AG20443 (cell line): Measurements from ENCODE around the gene RAPGEF5.

Source experiments
- DNase-seq: peaks from one replicate; pipeline ENCODE4 v3.0.0; 2012; ENCODE audit warnings: low spot score, mixed read lengths

Gene RAPGEF5

DNA sequence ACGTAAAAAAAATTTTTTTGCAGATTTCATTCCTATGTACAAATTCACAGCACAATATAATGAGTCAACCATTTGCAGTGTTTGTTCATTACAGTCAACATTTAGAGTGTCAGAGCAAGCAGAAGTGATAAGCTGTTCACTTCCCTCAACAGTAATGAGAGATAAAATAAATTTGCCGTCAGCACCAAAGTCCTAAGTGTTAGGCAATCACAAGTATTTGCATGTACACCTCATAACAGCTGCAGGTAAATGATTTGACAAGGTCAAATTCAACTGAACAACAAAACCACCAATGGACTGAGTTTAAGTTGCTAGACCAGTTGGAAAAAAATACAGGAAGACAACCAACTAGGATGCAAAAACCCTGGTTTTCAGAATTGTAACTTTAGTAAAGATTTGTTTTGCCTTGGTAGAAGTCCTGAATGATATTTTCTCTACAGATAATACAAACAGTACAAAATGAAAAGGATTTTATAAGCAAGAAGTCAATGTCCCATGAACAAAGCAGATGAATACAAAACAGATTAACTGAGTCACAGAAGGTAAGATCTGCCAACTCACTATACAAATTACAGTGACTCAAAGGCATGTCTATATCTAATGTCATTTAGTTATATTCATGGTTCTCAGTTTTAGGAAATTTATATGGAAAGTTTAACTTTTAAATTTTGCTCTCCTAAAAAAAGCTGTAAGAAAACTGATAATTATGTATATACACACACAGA lies 10.4 kb downstream of the RAPGEF5 start:
- DNase-seq: no peak

DNA sequence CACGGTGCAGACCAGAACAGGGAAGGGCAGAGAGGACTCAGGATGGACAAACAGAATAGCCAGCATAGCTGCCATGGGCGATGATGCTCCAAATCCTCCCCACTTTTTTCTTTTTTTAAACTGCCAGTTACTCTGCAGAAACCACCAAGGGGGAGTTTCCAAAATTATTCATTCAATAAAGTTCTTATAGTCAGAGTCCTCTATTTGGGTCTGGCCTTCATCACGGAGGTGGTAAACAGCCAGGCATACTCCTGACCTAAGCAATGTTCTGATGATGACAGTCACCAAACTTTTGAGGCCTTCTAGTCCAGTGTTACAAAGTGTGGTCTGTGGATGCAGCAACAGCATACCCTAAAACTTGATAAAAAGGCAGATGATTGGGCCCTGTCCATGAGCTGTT lies 12.3 kb downstream of the RAPGEF5 start:
- no peak for DNase-seq

DNA sequence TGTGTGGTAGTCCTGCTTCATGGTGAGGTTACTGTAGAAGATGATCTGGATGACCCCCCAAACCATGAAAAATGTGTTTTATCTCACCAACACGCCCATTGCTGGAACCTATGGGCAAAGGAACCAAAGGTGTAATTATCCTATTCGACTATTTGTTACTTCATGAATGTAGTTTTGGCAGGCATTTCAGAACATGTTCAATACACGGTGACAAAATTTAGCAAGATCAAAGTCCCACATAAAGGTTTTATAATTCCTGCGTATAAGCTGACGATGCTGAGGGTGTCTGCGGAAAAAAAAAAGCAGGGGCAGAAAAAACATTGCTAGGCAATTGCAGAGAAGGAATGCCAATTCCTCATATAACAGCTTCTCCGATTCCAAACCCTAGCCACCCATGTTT lies 13.3 kb downstream of the RAPGEF5 start:
- DNase-seq: no peak

DNA sequence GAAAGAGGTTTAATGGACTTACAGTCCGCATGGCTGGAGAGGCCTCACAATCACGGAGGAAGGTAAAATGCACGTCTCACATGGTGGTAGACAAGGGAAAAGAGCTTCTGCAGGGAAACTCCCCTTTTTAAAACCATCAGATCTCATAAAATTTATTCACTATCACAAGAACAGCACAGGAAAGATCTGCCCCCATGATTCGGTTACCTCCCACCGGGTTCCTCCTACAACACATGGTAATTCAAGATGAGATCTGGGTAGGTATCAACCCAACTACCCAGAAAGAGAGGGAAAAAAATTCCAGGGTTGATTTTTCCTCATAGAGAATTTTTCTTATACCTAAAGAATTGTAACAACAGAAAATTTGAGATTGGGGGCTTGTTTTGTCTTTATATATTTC lies 13.9 kb downstream of the RAPGEF5 start:
- no peak for DNase-seq

DNA sequence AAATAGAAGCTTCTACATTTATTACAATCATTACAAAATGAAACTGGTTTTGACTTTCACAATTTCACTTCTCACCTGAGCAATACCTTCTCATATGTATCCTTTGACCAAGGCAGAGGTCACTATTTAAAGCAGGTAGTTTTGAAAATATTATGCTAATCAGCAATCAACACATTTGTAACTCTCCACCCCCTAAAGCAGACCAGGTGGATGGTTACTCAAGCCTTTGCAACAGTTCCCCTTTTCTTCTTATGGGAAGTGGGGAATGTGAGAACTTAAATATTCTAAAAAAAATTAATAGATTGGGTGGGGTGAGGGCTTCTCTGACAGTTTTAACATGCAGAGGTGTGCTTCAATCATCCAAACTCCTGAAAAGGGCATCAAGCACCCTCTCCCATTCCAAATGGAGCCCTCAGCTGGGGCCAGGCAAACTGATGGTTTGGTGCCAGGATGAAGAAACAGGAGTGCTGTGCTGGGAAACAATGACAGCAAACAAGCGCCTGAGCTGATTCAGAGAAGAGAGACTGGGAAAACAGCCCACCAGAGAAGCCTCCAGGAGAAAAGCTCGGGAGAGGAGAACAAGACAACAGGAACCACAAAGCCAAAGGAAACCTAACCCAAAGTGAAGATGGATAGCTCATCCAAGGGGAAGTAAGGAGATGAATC lies 17.1 kb downstream of the RAPGEF5 start:
- no peak for DNase-seq

DNA sequence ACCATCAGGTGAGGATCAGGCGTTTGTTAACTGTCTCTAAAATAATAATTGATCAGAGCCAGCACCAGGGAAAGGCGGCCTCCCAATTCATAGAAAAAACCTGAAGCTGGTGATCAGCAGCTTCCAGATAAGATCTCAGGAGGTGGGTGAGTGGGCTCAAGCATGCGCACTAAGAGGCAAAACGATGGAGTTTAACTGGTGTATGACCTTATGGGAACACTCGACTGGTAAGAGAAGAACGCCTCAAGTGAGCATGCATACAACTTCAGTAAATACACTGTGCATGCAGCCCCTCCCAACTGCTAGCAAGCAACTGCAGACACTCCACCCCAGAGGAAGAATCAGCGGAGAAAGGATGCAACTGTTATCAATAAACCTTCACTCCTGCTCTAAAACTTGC lies 18.1 kb downstream of the RAPGEF5 start:
- no peak for DNase-seq

DNA sequence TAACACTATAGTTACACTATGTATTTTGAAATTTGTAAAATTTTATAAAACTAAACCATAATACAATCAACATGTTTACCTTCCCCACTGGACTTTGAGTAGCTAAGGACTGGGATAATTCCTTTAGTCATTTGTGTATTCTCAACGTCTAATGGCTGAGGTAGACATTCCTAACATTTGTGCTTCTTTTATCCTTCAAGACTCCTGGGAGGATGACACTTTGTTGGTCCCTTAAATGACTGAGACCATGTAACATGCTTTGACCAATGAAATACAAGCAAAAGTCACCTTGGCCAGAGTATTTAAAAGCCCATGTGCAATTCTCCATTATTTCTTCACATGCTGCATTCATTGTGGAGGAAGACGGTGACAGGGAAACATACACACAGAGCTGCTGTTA lies 18.5 kb downstream of the RAPGEF5 start:
- no peak for DNase-seq

DNA sequence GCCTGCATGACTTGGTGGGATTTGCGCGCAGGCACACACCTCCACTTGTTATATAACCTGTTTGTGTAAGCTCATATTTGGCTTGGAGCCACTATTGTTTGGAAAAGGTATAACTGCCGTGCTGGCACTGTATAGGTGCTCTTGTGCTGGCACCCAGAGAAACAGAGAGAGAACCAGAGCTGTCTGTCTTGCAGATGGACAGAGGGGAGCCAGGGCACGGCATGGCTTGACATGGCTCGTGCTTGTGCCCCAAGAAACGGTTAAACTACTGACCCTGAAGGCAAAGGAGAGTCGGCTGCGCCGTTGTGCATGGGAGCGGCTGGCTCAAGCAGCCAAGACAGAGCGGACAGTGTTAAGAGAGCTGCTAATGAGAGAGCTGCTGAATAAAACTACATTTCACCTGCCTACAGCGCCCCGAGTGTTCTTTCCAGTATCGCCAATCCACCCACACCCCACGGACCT lies 23.2 kb downstream of the RAPGEF5 start:
- no peak for DNase-seq

DNA sequence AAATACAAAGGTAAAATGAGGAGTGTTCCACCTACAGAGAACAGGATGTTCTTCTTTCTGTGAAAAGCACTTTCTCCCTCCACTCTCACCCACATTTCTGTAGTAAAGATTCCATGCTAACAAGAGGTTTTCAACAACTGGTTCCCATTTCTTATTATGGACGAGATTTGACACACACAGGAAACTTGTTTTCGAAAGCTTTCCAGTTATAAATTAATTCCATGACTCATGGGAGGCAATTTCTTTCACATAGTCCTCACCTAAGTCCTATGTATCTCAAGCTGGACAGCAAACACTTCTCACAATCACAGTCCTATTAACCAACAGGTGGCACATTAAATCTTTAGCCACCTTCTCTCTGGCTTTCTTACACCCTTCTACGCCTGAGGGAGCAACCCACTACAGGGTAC lies 24.5 kb downstream of the RAPGEF5 start:
- no peak for DNase-seq

DNA sequence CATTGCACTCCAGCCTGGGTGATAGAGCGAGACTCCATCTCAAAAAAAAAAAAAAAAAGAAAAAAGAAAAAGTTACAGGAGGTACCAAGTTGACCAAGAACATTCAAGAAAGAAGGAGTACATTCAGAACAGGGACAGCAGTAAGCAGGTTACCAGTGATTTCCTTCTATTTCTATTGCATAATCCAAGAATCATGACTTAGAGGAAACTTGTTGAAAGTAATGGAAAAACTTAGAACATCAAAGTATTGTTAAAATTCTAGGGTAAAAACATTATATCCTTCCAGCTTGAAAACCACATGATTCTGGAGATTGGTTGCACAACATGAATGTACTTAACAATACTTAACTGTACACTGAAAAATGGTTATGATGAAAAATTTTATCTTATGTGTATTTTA lies 25.2 kb downstream of the RAPGEF5 start:
- DNase-seq: no peak

DNA sequence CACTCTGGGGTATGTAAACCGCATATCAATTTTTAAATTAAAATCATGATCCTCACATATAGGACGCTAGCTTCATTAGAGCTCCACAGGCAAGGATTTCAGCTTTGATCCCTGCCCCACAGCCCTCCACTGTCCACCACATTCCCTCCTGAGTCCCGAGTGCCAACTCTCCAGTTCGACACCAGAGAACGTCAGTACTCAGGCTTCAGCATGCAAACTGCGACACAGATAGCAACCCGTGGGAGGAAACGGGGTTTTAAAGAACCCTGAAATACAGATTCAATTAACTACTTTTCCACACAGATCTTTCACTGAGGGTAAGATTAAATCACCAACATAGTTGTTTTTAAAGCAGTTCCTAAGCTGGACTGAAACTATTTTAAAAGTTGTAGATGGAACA lies 26.1 kb downstream of the RAPGEF5 start:
- DNase-seq: no peak

DNA sequence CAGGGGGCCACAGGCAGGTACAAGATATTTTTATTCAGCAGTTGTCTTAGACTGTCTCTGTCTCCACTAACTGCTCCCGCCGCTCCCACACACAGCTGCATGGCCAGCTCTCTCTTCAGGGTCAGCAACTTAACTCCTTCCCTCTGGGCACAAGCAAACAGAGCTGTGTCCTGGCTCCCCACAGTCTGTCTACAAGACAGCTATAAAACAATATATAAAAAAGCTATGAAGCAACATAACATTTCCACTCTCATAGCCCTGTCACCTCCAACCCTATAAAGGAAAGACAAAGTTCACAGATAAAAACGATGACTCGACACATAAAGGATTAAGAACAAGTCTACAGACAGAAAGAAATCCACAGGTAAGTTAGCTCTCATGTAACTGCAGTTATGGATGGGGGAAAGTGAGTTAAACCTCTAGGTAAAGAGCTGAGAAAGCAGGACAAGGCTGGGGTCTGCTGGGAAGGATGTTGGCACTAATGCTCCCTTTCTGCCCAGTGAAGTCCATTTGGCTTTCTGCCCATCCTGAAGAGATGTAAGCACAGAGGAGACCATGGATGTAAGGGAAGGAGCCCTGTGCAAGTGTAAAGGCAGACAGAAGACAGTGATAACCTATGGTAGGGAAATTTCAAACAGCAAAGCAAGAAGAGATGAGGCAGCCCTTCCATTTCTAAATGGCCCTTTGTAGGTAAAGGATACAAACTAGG lies 27.0 kb downstream of the RAPGEF5 start:
- DNase-seq: no peak

DNA sequence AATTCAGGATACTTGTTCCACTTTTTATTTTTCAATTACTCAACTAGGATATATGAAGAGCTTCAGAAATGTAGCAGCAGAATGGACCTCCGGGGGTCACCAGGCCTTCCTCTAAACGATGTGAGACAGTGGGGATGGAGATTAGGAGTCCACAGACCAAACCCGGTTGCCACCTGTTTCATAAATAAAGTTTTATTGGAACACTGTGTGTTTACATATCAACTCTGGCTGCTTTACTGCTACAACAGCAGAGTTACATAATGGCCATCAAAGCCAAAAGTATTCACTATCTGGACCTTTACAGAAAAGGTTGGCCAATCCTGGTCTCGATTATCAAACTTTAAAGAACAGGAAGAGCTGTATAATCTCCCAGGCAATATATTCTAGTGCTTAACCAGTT lies 30.8 kb downstream of the RAPGEF5 start:
- no peak for DNase-seq

DNA sequence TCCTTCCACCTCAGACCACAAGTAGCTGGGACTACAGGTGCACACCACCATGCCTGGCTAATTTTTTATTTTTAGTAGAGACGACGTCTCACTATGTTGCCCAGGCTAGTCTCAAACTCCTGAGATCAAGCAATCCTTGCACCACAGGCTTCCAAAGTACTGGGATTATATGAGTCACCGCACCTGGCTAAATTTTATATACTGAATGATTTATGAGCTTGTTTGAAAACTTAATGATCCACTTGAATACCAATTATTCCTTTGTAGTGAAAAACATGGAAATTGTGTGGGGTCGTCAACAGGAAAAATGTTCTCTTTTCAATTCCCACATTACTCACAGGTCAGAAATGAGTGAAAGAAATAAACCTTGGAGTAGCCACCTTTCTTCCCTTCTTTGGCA lies 31.3 kb downstream of the RAPGEF5 start:
- DNase-seq: no peak

DNA sequence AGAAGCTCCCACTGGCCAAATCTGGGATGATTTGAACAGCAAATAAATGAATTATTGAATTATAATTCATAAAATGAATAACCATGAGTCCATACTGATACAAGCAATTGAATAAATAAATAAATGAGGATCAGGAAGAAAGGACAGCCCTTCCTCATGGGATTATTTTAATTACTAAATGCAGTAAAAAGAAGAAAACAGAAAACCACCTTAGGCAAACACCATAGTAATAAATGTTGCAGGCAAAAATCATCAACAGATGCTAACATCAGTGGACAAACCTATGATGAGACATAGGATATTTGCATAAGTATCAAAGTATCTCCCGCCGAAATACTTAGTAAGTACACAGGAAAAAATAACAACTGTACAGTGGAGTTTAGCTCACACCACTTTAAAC lies 33.2 kb downstream of the RAPGEF5 start:
- no peak for DNase-seq

DNA sequence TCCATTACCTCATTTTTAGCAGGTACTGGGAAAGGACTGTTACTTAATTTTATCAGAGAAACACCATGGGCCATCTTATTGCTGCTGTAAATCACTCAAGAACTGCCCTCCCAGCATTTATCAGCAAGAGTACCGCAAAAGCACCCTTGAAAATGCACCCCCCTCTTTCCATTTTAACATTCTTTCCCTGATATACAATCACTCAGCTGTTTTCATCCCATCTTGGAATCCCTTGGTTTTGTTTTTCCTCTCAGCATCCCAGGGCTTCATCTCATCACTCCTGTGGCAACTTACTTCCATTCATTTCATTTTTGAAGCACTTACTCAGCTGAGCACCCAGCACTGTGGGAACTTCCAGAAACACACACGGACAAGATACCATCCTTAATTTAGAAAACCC lies 36.5 kb downstream of the RAPGEF5 start:
- peak; percentile 24 for DNase-seq

DNA sequence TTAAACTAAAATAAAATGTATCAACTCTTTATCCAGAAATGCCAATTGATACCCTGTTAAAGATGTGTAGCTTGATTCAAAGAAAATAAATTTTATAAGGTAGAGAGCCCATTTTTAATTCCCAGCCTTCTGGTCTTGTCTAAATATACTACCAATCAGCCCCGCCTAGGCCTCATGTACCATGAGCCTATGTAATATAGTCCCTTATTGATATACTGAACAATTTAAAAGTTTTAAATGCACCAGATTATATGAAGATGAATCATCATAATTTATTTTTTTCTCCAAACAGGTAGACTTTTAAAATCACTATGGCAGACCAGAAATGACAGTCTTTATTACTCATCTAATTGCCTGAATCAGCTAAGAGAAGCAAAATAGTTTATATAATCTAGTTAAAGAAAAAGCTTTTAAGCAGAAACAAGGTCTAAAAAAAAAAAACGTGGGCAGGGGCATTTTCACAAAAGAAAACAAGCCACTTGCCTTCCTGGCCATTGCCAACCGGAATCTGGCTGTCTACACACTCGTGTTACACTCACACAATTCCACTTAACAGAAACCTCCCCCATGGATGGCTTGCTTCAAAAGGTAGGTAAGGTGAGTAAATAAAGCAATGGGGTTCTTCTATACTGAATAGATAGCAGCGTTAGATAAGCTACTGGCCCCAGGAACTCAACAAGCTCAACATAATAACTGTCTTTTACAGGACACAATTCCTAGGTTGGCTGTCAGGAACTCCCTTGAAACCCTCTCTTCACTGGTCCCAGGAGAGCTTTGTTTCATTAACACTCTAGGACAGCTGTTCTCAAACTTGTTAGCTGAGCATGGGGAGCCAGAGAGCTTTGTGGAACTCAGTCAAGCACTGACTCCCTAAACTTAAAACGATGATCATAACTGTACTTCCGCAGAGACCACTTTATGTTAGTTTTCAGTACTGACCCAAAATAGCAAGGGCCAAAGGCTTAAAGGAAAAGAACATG lies 37.2 kb downstream of the RAPGEF5 start:
- DNase-seq: no peak

DNA sequence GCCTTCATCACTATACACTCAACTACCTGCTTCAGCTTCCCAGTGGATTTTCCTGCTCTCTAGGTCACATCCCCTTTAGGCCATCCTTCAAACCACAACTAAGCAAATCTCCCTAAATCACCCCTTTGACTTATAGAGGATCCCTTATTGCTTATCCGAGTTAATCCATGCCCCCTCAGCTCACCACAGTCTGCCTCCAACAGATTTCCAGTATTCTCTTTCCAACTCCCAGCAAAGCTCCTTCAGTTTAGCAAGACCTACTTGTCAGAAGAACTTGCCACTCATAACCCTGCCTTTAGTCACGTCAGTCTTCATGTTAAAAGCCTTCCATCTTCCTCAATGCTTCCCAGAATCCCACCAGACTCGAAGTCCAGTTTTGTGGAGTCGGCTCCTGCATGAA lies 38.6 kb downstream of the RAPGEF5 start:
- no peak for DNase-seq

DNA sequence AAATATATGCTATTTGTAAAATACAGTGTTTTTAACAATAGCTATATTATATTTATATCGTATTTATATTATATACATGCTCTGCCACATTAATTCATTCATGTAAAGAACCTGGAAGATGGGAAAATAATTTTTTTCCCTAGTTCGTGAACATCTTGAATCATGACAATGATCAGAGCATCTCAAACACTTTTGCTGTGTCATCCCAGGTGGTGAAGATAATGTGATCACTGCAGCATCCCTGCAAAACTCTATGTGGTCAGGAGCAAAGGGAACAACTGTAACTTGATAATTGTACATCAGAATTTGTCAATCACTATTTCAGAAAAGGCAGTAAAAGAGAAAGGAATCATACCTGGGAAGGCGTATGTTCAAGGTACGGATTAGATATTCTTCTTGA lies 39.3 kb downstream of the RAPGEF5 start:
- no peak for DNase-seq

DNA sequence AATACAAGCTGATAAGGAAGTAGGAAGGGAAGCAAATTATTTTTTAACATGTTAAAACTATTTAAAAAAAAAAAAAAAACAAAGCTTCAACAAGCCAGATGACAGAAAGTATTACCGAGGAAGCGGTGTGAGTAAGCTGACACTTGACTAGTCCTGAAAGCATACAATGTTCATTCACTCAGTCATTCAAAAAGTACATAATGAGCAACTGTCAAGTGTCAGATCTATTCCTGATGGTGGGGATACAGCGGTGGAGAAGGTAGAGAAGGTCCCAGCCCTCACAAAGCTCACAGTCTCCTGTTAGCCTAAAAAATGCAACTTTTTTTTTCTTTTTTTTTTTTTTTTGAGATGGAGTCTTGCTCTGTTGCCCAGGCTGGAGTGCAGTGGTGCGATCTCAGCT lies 40.0 kb downstream of the RAPGEF5 start:
- no peak for DNase-seq

DNA sequence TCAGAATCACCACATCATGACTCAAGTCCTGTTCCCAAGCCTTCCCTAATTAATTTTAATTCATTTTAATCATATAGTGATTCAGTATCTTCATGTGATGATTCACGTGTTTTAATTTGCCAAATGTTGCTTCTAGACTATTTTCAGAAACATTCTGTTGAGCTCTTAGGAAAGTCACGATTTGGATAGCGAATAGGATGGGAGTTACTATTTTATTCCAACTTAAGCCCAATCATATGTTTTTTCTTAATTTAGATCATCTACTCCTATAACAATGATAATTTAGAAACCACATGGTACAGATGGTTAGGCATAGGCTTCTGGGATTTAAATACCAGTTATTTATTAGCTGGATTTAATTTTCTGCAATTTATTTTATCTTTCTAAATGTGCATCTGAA lies 49.1 kb downstream of the RAPGEF5 start:
- DNase-seq: no peak

DNA sequence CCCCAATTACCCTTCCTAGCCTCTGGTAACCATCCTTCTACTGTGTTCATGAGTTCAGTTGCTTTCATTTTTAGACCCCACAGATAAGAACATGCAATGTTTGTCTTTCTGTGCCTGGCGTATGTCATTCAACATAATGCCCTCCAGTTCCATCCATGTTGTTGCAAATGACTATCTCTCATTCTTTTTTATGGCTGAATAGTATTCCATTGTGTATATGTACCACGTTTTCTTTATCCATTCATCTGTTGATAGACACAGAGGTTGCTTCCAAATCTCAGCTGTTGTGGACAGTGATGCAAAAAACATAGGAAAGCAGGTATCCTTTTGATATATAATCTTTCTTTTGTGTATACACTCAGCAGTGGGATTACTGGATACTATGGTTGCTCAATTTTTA lies 51.2 kb downstream of the RAPGEF5 start:
- no peak for DNase-seq
